SKM-1 (cell line): Measurements from ENCODE around the gene SORCS2.
A peak's percentile ranks its signal among the peaks of the same experiment; 100 is the strongest.
"Not testable (repeated sequence)": the region's sequence is repeated elsewhere in the genome, so short reads cannot be mapped to it uniquely, and the experiment has no call there.

Experiments
- DNase-seq: peaks from one replicate; lab custom pipeline; 2025; ENCODE audit not compliant: unreplicated experiment; lab: John Stamatoyannopoulos, UW

Gene SORCS2

GRCh38 chr4:7591409-7592053 lies 399.2 kb downstream of the SORCS2 start:
- no peak for DNase-seq

DNA sequence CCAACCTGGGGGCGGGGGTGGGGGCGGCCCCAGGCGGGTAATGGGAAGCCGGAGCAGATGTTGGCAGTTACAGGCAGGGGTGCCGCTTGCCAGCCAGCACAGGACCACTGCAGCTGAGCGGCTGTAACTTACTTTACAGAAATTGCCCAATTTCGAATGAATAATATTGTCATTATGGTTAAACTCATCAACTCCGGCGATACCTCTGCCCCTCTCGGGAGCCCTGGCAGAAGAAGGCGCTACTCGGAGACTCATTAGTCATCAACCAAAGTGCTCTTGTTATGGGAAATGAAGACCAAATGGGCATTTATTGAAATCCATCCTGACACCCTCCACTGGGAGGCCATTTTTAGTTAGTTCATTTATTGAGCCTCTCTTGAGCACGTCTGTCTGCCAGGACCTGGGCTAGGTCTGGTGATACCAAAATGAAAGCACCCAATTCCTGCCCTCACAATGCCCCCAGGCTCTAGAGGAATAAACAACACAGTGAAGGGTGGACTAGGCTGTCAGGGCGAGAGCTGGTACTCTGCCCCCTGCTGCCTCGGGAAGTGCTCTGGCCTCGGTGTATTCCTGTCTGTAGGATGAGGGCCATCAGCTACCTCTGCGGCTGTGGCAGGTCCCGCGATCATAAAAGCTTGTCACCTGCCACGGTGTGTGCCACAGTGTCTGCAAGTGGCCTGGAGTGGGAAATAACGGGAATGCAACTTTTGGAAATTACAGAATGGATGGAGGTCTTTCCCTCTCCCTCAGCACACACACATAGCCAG lies 401.5 kb downstream of the SORCS2 start:
- DNase-seq: no peak

DNA sequence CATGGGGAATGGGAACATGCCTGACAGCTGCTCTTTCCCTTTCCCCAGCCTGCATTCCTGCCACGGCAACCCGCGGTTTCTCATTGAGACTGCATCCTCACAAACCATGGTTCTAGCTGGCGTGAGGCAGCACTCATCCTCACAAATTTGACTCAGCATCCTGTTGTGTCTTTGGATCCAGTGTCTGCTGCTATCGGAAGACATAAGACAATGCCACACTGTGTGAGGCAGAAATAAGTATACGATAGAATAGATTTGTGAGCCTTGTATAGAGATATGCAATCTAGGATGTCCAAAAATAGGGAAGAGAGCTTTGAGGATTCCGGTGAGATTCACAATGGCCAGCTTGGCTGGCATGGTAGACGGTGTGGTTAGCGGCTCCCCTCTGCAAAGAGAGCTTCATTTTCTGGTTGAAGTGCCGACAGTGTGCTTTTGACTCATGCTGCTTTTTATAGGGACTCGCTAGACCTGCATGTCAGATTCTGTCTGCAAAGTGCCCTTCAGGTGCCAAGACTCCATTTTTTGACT lies 403.7 kb downstream of the SORCS2 start:
- DNase-seq: no peak

- peak; percentile 87 for DNase-seq
These were observed 404.7 kb downstream of the SORCS2 start for GRCh38 chr4:7596918-7597606.

- no peak for DNase-seq
These were observed 406.8 kb downstream of the SORCS2 start for GRCh38 chr4:7598939-7599790.

GRCh38 chr4:7600247-7600646 lies 407.9 kb downstream of the SORCS2 start:
- no peak for DNase-seq

DNA sequence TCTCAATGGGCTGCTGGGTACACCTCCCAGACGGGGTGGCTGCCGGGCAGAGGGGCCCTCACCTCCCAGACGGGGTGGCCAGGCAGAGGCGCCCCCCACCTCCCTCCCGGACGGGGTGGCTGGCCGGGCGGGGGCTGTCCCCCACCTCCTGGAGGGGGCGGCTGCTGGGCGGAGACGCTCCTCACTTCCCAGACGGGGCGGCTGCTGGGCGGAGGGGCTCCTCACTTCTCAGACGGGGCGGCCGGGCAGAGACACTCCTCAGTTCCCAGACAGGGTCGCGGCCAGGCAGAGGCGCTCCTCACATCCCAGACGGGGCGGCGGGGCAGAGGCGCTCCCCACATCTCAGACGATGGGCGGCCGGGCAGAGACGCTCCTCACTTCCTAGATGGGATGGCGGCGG lies 409.8 kb downstream of the SORCS2 start:
- DNase-seq: not testable (repeated sequence)

DNA sequence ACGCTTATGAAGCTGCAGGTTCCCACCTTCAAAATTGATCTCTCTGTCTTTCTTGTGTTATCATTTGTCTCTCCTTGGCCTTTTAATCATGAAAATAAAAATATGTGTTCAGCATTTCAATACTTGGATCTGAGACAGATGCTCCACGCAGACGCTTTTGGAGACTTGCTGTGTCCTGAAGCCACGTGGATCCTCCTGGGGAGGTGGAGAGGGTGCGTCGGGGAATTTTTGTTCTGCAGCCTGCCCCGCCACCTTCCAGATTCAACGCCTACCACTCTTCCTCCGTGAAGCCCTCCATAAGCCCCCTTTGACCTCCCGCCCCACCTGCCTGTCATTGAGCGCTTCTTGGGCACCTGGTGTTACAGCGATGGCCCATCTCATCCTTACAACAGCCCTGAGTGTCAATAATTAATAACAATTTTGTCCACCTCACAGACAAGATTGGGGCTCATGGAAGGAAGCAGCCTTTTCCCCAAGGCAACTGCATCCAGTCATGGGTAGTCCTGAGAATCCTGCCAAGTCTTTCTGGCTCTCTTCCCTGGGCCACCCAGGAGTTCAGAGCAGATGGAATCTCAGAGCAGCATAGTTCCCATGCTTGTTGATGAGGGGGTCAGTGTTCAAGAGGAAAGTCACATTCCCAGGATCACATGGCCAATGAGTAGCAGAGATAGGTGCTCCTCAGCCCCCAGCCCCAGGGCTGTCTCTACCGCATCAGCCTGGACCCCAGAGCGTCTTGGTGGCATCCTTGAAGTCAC lies 415.0 kb downstream of the SORCS2 start:
- DNase-seq: no peak

GRCh38 chr4:7608046-7608445 lies 415.7 kb downstream of the SORCS2 start:
- DNase-seq: no peak

GRCh38 chr4:7609316-7609715 lies 417.0 kb downstream of the SORCS2 start:
- no peak for DNase-seq

DNA sequence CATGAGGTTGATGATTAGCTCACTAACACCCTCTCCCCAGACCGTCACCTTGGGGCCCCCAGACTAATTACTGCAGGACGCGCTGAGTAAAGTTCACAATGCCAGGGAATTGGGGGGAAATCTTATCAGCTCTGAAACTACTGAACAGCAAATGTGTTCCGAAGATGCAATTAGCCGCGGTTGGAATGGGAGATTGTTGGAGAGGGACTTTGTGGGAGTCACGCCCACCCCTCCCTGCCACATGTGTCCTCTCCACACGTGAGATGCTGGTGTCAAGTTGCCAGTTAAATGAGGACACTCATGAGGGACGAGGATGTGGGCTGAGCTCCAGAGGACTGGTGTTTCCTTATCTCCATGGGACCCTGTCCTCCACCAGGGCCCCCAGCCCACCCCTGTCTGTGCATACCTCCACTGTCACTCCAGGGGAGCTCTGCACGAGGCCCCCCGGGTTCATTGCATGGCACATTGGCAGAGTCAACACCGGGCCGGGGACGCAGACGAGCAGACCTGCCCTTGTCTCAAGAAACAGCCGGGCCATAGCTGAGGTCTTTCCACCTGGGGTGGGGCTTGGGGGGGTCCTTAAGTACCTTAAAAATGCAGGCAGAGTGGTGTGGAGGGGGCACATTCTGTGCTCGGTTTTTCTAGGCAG lies 417.8 kb downstream of the SORCS2 start:
- DNase-seq: no peak

DNA sequence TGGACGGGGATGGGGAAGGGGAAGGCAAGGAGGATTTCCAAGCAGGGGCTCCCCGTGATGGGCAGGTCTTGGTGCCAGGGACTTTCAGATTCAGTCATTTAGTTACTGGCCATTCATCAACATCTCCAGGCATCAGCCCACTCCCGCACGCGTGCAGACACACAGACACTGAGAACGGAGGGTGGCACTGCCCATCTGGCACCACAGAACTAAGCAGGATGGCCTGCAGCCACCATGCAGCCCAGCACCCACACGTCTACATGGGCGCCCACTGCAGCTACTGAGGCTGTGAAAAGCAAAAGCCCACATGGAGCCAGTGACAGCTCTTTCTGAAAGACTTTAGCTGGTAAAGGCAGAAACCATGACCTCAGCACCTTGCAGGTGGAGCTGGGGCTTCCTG lies 418.5 kb downstream of the SORCS2 start:
- DNase-seq: no peak

- DNase-seq: no peak
These were observed 420.1 kb downstream of the SORCS2 start for GRCh38 chr4:7612311-7612897.

DNA sequence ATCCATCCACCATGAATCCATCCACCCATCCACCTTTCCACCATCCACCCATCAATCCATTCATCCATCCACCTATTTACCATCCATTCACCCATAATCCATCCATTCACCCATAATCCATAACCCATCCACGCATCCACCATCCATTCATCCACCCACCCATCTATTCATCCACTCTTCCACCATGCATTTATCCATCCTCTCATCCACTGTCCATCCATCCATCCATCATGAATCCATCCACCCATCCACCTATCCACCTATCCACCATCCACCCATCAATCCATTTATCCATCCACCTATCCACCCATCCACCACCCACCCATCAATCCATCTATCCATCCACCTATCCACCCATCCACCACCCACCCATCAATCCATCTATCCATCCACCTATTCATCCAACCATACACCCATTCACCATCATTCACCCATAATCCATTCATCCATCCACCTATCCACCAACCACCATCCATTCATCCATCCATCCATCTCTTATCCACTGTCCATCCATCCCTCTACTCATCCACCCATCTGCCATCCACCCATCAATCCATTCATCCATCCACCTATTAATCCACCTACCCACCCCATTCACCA lies 422.1 kb downstream of the SORCS2 start:
- no peak for DNase-seq

DNA sequence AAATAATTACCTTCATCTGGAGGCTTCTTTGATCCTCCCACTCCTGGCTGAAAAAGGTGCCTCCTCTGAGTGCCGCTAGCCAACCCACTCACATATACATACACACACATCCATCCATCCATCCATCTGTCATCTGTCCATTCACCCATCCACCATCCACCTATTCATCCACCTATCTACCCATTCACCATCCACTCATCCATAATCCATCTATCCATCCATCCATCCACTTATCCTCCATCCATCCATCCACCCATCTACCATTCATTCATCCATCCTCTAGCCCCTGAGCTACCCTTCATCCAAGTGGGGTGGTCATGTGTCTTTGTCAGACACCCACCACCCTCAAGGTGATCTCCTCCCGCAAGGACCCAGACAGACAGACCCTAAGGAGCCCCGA lies 423.9 kb downstream of the SORCS2 start:
- no peak for DNase-seq

- no peak for DNase-seq
These were observed 426.0 kb downstream of the SORCS2 start for GRCh38 chr4:7618361-7618760.

DNA sequence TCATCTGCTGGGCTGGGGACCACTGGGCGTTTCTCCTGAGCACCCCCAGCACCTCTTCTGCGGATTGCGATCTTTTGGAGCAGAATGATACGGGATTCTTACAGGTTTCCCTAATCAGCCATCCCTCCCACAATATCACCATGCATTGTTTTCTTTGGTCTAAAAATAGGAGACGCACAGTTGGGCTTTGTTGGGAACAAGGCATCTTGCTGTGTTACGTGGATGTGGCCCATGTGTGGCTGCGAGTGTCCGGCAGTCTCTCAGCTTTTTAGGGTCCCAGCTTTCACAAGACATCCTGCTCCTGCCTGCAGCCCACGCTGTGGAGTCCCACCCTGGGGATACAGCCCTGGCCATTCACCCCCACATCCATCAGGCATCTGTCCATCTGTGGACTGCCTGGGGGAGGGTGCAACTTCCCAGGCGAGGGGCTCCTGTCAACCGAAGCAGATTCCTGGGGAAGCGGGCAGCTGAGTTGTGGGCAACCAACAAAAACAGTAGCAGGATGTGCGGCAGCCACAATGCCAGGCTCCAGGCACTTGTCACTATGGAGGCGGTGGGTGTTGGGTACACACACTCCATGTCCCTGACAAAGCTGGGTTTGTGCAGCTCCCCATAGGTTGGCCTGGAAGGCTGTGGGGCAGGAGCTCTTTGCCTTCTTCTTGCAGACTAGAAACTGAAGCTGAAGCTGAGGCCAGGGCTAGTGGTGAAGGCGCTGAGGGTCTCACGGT lies 427.9 kb downstream of the SORCS2 start:
- DNase-seq: no peak

- no peak for DNase-seq
These were observed 428.5 kb downstream of the SORCS2 start for GRCh38 chr4:7620814-7621176.
